Stomach (tissue), 4 donors: ENCODE data around the gene TLL2.

Experiments
- CTCF ChIP-seq, 7 experiments: fragments of 450-650 bp in 4 of 7; fragments of 200-600 bp in 3 of 7; sonication (generic) in 3 of 7; IDR thresholded peaks; one replicate each; pipeline ENCODE4 v1.5.1; 2016 to 2019; ENCODE audit warnings: antibody characterized with exemption in 7 of 7, control low read depth in 2 of 7, mild to moderate bottlenecking in 1 of 7
- EP300 ChIP-seq: sonication (generic); formaldehyde crosslinking; IDR thresholded peaks from one replicate; pipeline ENCODE4 v1.6.1; 2017; ENCODE audit warnings: antibody characterized with exemption
- POLR2A ChIP-seq, 4 donors: fragments of 450-650 bp; IDR thresholded peaks; one replicate each; pipeline ENCODE4 v1.6.1; 2016; ENCODE audit warnings: antibody characterized with exemption in 4 of 4, control low read depth in 2 of 4, mild to moderate bottlenecking in 1 of 4, moderate library complexity in 1 of 4
- POLR2AphosphoS5 ChIP-seq, 3 donors: sonication (generic); formaldehyde crosslinking; IDR thresholded peaks; one replicate each; pipeline ENCODE4 v1.6.1; 2016; ENCODE audit warnings: antibody characterized with exemption in 3 of 3

- TF ChIP-seq CTCF (IDR thresholded peaks at IDR 0.05) (no peak), EP300 (no peak), POLR2AphosphoS5 (IDR thresholded peaks at IDR 0.05) (no peak), POLR2A (IDR thresholded peaks at IDR 0.05) (no peak)
These were observed 16.3 kb downstream of the TLL2 start for GRCh38 chr10:96497391-96497790.
